HG03025 (cell line): ENCODE results near the gene DISP2.

Experiments used
- ATAC-seq: cut with Tn5 transposase; IDR thresholded peaks from one replicate; pipeline ENCODE4 v1.9.1; 2021; ENCODE audit warnings: mild to moderate bottlenecking, moderate library complexity; ENCODE audit not compliant: unreplicated experiment, low FRiP score

The DISP2 gene

GRCh38 chr15:40360015-40360414 is 2.0 kb downstream of the DISP2 start:
- ATAC-seq: no peak

DNA sequence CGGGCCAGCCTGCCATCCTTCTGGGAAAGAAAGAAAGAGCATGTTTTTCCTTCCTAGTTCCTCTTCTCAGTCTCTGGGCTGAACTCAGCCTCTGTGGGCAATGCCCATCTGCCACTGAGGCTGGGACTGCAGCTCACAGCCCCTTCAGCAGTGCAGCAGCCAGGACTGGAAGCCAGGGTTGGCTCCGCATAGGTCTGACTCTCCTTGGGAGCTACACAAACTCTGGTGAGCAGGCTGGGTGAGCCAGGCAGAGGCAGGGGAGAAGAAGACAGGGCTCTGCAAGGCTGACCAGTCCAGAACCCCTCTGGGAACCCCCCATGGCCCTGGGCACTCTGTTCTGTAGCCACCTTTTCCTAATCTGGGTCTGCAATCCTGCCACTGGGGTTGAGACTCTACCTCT is 3.6 kb downstream of the DISP2 start:
- no peak for ATAC-seq

GRCh38 chr15:40363611-40364010 is 5.6 kb downstream of the DISP2 start:
- no peak for ATAC-seq

DNA sequence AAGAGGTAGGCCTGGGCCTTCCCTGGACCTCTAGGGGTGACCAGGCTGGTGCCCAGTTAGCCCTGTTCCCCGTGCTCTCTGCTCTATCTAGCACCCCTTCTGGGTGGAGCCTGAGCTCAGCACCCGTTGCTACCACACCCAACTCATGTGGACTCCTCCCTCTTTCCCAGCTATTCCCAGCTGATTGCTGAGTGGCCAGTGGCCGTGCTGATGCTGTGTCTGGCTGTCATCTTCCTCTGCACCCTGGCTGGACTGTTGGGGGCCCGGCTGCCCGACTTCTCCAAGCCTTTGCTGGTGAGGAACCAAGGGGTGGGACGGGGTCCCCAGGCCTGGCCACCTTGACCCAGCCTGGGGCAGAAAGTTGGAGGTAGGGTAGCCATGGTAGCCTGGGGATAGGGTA is 6.2 kb downstream of the DISP2 start:
- no peak for ATAC-seq

- no peak for ATAC-seq
These were observed 7.0 kb downstream of the DISP2 start for GRCh38 chr15:40365016-40365415.

DNA sequence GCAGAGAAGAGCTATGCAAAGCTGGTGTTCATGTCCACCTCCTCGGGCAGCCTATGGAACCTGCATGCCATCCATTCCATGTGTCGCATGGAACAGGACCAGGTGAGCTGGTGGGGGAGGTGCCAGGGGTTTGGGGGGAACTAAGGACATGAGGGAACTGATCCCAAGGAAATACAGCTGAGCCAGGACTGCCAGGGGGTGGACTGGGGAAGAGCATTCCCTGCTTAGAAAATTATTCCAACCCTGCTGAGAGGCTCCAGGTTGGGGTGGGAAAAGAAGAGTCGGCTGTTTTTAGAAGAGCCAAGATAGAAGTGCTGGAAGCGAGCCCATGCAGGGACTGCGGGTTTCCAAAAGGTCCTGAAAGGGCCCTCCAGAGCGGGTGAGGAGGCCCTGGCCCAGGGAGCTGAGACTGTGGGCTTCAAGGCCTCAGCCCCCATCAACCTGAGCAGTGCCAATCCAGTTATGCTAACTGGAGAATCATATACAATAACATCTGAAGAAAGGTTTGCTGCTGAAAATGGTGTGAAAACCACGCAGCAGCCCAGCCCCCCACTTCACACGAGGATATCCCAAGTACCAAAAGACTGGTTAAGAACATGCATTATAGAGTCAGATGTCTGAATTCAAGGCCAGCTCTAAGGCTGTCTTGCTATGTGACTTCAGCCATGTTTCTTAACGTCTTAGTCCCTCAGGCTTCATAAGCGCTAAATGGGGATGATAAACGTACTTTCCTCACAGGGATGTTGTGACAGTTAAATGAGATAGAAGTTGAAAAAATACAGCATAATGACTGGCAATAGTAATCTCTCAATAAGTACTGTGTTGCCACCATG is 7.8 kb downstream of the DISP2 start:
- no peak for ATAC-seq

DNA sequence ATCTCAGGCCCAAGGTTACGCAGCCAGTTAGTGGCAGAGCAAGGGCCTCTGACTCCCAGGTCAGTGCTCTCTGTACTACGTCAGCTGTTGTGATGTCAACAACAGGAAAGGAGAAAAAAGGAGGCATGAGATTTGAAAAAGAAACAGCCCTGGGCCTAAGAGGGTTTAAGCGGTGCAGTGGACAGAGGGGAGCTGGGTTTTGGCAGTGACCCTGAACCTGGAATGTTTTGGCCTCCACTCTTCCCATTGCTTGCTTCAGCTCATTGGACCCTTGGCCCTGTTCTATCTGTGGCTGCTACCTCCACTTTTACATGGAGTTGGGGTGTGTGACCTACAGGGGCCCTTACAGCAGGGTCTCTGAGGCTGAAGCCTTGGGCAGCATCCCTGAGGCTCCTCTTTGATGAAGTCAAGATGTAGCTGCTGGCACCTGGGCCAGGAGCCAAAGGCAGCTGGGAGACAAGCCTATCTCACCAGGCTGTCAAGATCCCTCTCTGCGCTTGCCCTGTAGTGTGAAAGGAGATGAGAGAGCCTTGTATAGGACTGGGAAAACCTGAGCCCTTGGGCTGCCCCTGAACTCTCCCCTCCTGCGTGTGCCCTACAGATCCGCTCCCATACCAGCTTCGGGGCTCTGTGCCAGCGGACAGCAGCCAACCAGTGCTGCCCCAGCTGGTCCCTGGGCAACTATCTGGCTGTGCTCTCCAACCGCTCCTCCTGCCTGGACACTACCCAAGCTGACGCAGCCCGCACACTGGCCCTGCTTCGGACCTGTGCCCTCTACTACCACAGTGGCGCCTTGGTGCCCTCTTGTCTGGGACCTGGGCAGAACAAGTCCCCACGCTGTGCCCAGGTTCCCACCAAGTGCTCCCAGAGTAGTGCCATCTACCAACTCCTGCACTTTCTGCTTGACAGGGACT is 8.7 kb downstream of the DISP2 start:
- ATAC-seq: no peak

DNA sequence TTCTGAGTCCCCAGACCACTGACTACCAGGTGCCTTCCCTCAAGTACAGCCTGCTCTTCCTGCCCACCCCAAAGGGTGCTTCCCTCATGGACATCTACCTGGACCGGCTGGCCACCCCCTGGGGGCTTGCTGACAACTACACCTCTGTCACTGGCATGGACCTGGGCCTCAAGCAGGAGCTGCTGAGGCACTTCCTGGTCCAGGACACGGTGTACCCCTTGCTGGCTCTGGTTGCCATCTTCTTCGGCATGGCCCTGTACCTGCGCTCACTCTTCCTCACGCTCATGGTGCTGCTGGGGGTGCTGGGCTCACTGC is 9.3 kb downstream of the DISP2 start:
- no peak for ATAC-seq

DNA sequence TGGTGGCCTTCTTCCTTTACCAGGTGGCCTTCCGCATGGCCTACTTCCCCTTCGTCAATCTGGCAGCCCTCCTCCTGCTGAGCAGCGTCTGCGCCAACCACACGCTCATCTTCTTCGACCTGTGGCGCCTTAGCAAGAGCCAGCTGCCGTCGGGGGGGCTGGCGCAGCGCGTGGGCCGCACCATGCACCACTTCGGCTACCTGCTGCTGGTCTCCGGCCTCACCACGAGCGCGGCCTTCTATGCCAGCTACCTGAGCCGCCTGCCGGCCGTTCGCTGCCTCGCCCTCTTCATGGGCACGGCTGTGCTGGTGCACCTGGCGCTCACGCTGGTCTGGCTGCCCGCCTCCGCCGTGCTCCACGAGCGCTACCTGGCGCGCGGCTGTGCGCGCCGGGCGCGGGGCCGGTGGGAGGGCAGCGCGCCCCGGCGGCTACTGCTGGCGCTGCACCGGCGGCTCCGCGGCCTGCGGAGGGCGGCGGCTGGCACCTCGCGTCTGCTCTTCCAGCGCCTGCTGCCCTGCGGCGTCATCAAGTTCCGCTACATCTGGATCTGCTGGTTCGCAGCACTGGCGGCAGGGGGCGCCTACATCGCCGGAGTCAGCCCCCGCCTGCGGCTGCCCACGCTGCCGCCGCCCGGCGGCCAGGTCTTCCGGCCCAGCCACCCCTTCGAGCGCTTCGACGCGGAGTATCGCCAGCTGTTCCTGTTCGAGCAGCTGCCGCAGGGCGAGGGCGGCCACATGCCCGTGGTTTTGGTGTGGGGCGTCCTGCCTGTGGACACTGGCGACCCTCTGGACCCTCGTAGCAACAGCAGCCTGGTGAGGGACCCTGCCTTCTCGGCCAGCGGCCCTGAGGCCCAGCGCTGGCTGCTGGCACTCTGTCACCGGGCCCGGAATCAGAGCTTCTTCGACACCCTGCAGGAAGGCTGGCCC is 9.9 kb downstream of the DISP2 start:
- peak; percentile 75 for ATAC-seq

DNA sequence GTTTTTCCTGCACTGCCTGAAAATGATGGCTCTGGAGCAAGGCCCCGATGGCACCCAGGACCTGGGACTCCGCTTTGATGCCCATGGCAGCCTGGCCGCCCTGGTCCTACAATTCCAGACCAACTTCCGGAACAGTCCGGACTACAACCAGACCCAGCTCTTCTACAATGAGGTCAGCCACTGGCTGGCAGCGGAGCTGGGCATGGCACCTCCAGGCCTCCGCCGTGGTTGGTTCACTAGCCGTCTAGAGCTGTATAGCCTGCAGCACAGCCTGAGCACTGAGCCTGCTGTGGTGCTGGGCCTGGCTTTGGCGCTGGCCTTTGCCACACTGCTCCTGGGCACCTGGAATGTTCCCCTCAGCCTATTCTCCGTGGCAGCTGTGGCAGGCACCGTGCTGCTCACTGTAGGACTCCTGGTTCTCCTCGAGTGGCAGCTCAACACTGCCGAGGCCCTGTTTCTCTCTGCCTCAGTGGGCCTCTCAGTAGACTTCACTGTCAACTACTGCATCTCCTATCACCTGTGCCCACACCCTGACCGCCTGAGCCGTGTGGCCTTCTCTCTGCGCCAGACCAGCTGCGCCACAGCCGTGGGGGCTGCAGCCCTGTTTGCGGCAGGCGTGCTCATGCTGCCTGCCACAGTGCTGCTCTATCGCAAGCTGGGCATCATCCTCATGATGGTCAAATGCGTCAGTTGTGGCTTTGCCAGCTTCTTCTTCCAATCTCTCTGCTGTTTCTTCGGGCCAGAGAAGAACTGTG is 10.9 kb downstream of the DISP2 start:
- no peak for ATAC-seq

GRCh38 chr15:40369474-40369869 is 11.5 kb downstream of the DISP2 start:
- ATAC-seq: no peak

DNA sequence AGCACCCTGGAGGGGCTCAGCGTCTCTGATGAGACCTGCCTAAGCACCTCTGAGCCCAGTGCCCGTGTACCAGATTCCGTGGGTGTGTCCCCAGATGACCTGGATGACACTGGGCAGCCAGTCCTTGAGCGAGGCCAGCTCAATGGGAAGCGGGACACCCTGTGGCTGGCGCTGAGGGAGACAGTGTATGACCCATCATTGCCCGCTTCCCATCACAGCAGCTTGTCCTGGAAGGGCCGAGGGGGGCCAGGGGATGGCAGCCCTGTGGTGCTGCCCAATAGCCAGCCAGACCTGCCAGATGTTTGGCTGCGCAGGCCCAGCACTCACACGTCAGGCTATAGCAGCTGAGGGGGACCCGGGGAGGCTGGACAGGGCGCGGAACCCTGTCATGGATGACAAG is 12.0 kb downstream of the DISP2 start:
- ATAC-seq: no peak

- ATAC-seq: no peak
These were observed 15.0 kb downstream of the DISP2 start for GRCh38 chr15:40372981-40373380.

- no peak for ATAC-seq
These were observed 19.6 kb downstream of the DISP2 start for GRCh38 chr15:40377606-40378005.

DNA sequence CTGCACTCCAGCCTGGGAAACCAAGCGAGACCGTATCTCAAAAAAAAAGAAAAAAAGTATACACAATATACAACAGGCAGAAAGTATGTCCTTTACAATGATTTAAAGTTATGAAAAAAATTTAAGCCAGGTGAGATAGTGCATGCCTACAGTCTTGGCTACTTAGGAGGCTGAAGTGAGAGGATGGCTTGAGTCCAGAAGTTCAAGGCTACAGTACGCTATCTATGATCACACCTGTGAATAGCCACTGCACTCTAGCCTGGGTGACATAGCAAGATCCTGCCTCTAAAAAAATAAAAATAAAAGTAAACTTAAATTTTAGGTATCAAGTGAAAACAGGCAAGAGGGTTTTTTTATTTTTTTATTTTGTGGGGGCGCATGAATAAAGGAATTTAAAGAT is 21.4 kb downstream of the DISP2 start:
- no peak for ATAC-seq

- ATAC-seq: no peak
These were observed 21.8 kb downstream of the DISP2 start for GRCh38 chr15:40379853-40380252.

DNA sequence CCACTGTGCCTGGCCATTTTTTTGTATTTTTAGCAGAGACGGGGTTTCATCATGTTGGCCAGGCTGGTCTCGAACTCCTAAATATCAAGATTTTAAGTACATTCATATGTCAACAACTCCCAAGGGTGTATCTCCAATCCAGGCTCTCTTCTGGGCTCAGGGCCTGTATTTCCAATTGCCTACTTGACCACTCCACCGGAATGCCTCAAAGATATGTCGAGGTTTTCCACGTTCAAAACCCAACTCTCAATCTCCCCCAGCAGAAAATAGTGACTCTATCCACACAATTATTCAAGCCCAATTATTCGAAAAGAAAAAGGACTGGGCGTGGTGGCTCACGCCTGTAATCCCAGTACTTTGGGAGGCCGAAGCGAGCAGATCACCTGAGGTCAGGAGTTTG is 22.6 kb downstream of the DISP2 start:
- ATAC-seq: no peak

DNA sequence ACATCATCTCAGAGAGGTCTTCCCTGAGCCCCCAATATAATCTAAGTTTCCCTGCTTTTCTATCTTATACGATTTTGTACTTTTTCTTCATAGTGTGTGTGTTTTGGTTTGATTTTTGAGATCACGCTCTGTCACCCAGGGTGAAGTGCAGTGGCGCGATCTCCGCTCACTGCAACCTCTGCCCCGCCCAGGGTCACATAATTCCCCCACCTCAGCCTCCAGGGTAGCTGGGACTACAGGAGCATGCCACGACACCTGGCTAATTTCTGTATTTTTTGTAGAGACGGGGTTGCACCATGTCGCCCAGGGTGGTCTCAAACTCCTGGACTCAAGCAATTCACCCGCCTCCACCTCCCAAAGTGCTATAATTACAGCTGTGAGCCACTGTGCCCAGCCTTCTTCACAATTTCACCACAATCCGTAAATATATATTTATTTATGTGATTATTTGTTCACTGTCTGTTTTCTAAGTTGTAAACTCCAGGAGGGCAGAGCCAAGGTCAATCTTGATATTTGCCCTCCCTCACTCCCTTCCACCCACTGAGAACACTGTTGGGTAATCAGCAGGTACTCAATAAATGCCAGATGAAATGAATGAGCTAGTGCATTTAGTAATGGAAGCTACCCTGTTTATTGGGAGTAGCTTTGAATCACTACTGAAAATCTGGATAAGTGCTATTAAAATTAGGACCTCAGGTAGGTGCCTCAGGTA is 24.0 kb downstream of the DISP2 start:
- no peak for ATAC-seq
